KBM-7 (cell line): Measurements from ENCODE around the gene TAL1.
A peak's percentile ranks its signal among the peaks of the same experiment; 100 is the strongest.

Experiments used
- DNase-seq: peaks from one replicate; pipeline ENCODE4 v3.0.0-alpha.2; 2015
- in situ Hi-C: fragments of 300-500 bp; cut with MboI; formaldehyde crosslinking; loops from 2 replicates; pipeline ENCODE4 v1.14.3; 2020; ENCODE audit warnings: low sequenced_read_pairs, low pct_unique_long_range_greater_than_20kb, mixed read lengths

TAL1 gene

GRCh38 chr1:47230692-47231300 lies 1.2 kb downstream of the TAL1 start:
- in situ Hi-C loops = no loop called here
- DNase-seq = no peak

- in situ Hi-C loops = no loop called here
- DNase-seq = no peak
Observed at GRCh38 chr1:47229886-47230691, 1.9 kb downstream of the TAL1 start.

GRCh38 chr1:47229031-47229885 lies 2.8 kb downstream of the TAL1 start:
- DNase-seq = peak; percentile 65
- in situ Hi-C loops = no loop called here

- in situ Hi-C loops = no loop called here
- DNase-seq = no peak
Observed at GRCh38 chr1:47228644-47229030, 3.4 kb downstream of the TAL1 start.

- in situ Hi-C loops = no loop called here
- no peak for DNase-seq
Observed at GRCh38 chr1:47227341-47228232, 4.4 kb downstream of the TAL1 start.

GRCh38 chr1:47226839-47227215 lies 5.2 kb downstream of the TAL1 start:
- no peak for DNase-seq
- in situ Hi-C loops = no loop called here

- in situ Hi-C loops = no loop called here
- DNase-seq = peak; percentile 66
Observed at GRCh38 chr1:47226121-47226838, 5.7 kb downstream of the TAL1 start.

GRCh38 chr1:47225430-47226100 lies 6.5 kb downstream of the TAL1 start:
- peak; percentile 49 for DNase-seq
- in situ Hi-C loops = no loop called here

- in situ Hi-C loops = no loop called here
- peak; percentile 41 for DNase-seq
Observed at GRCh38 chr1:47224676-47225399, 7.2 kb downstream of the TAL1 start.

GRCh38 chr1:47223921-47224675 lies 7.9 kb downstream of the TAL1 start:
- no peak for DNase-seq
- in situ Hi-C loops = no loop called here

- no peak for DNase-seq
- in situ Hi-C loops = no loop called here
Observed at GRCh38 chr1:47223174-47223920, 8.7 kb downstream of the TAL1 start.

GRCh38 chr1:47222476-47222875 lies 9.5 kb downstream of the TAL1 start:
- no peak for DNase-seq
- in situ Hi-C loops = no loop called here

- DNase-seq = no peak
- in situ Hi-C loops = no loop called here
Observed at GRCh38 chr1:47219590-47220220, 12.3 kb downstream of the TAL1 start.

- no peak for DNase-seq
- in situ Hi-C loops = no loop called here
Observed at GRCh38 chr1:47219001-47219400, 13.0 kb downstream of the TAL1 start.

- in situ Hi-C loops = no loop called here
- DNase-seq = no peak
Observed at GRCh38 chr1:47216278-47217059, 15.6 kb downstream of the TAL1 start.
